ENCODE measurements around the gene CDH12.
"Not testable (repeated sequence)": the region's sequence is repeated elsewhere in the genome, so short reads cannot be mapped to it uniquely, and the experiment has no call there.

Gene CDH12

GRCh38 chr5:22560147-22560546, 293.0 kb downstream of the CDH12 start:
- peak; percentile 15 for DNase-seq (ENCODE audit: low read depth)

DNA sequence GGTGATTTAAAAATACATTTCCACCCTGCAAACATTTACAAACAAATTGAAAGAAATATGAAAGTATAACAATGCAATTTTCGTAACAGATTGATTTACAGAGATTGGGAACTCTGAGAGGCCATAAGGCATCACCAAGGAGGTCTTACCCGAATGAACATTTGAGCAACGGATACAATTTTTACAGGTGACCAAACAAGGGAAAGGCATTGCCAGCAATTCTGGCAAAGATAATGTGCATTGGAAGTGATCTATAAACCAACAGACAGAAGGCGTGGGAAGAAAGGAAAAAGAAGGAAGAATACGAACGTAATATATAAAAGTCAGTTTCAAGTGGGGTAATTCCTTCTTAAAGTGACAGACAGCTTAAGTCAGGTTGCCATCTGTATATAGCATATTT, 295.9 kb downstream of the CDH12 start:
- no peak for DNase-seq (ENCODE audit: low read depth)

- no peak for DNase-seq (ENCODE audit: low read depth)
Measured at GRCh38 chr5:22554475-22554874, 298.7 kb downstream of the CDH12 start.

- DNase-seq (ENCODE audit: low read depth): no peak
Measured at GRCh38 chr5:22549876-22550671, 303.1 kb downstream of the CDH12 start.

DNA sequence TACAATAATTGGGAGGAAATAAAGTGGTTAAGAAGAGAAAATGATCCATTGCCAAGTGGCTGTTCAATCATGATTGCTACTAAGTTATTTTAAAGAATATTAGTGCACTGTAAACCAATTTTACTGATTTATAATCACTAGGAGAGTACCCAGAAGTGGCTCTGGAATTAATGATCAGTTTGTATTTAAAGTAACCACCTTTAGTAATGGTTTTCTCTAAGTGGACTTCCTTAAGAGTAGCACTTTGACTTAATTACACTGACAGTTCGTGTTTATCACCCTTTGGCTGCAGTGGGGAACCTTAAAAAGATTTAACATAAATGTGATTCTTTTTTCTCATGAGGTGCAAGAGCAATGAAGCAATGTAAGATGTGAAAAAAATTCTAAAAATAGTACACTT, 310.8 kb downstream of the CDH12 start:
- no peak for DNase-seq (ENCODE audit: low read depth)

DNA sequence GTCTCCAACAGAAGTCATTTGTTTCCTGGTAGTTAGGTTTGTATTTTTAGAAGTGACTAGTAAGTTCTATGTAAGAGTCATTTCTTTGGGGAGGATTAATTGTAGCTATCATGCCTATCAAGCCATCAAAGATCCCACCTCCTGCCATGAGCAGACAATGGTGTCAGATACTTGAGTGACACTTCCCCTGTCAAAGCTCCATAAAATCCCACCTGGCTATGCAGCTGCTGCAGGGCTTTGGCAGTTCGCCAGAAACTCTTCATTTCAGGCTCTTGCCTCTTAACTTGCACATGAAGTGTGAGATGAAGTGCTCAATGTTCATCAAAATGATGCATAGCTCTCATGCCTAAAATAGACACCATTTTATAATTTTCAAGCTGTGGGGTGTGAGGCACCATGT, 312.1 kb downstream of the CDH12 start:
- DNase-seq (ENCODE audit: low read depth): no peak

DNA sequence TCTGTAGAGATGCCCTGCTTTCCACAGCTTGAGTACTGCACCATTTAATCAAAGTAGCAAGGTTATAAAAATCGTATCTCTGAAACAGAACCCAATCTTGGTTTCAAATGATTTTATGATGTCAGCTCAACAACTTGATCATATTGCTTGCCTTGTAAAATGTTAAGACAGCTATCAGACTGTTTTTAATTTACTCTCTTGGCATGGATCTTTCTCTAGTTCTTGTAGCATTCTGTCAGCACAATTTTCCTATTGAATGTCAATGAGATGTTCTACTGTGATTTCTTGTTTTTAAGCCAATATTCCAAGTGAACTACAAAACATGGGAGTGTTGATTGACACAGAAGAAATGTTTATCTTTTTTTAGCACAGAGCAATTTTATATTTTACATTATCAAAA, 313.4 kb downstream of the CDH12 start:
- no peak for DNase-seq (ENCODE audit: low read depth)

DNA sequence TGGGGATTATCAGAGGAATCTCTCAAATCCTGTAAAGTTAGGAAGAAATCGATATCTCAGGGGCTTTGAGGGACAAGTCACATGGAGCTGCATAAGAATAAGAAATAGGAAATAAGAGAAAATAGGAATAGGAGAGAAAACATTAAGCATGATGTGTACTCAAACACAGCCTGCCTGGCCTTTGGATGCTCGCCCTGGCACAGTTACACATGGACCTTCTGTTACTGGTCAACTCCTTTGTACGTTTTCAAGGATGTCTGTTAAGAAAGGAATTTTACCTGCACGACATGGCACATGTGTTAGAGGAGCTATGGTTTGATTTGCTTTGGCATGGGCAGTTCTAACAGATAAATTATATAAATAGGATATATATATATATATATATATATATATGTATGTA, 321.2 kb downstream of the CDH12 start:
- no peak for DNase-seq (ENCODE audit: low read depth)

DNA sequence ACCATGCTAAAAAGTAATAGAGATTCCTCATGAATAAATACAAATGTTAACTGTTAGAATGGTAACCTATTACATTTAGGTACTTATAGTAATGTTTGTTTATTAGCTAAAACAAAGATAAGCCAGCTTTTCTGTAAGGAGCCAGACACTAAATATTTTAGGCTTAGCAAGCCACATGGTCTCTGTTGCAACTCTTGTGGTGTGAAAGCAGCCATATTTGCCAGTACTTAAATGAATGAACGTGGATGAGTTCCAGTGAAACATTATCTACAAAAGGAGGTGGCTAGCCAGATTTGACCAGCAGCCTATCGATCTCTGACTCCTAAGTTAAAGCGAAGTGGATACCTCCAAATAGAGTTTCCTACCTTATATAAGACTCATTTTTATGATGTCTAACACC, 331.6 kb downstream of the CDH12 start:
- DNase-seq (ENCODE audit: low read depth): no peak

- not testable (repeated sequence) for DNase-seq (ENCODE audit: low read depth)
Measured at GRCh38 chr5:22516497-22516896, 336.6 kb downstream of the CDH12 start.

- no peak for DNase-seq (ENCODE audit: low read depth)
Measured at GRCh38 chr5:22514231-22514630, 338.9 kb downstream of the CDH12 start.

DNA sequence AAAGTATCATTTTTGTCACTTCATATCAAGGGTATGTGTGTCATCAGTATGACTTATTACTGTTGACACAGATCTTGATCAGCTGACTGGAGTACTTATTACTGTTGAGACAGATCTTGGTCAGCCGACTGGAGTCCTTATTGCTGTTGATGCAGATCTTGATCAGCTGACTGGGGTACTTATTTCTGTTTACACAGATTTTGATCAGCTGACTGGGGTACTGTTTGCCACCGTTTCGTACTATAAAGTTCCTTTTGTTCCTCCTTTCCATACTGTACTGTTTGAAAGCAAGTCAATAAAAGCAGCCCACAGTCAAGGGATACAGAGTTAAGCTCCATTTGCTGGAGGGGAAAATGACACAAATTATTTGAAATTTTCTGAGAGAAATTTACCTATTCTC, 347.3 kb downstream of the CDH12 start:
- DNase-seq (ENCODE audit: low read depth): no peak

GRCh38 chr5:22504411-22504810, 348.7 kb downstream of the CDH12 start:
- DNase-seq (ENCODE audit: low read depth): no peak

- DNase-seq (ENCODE audit: low read depth): no peak
Measured at GRCh38 chr5:22500556-22500955, 352.6 kb downstream of the CDH12 start.

DNA sequence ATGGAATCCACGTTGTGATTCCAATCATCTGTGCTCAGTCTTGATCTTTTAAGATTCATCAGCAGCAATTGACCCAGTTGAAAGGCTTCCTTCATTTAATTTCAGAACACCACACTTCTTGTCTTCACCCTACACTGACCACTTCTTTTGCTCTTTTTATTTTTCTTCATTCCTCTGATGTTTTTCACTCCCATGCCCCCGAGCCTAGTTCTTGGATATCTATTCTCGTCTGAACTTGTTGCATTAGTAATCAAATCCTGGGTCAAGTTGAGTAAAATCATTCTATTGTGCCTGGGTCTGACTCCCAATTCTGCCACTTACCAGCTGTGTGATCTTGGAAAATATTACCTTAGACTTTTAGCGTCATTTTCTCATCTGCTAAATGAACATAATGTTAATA, 356.5 kb downstream of the CDH12 start:
- no peak for DNase-seq (ENCODE audit: low read depth)

DNA sequence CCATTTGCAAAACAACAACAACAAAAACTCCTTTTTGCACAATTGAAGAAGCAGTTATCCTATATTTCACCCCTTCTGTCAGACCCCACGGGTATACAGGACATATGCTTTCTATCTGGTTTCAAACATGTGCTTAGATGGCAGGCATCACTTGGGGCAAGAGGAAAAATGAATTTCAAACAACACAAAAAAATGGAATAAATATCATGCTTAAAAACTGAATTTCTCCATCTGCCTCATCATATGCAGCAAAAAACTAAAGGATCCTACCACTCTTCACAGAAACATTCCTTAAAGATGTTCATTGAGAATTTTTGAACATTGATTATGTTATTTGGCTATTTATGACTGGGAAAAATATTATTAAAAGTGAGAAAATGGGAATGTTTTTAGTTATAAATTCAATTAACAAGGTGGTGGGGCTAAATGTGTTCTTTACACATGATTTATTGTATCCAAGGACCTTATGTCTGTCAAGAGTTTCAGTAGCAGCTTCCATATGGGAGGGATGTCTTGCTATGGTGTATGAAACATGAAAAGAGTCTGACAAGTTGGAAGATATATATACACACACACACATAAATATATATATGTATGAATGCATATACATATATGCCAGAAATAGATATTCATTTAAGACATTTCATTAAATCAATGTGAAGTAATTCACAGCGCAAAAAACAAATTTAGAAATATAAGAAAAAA, 358.0 kb downstream of the CDH12 start:
- DNase-seq (ENCODE audit: low read depth): no peak

- no peak for DNase-seq (ENCODE audit: low read depth)
Measured at GRCh38 chr5:22488427-22488826, 364.7 kb downstream of the CDH12 start.

DNA sequence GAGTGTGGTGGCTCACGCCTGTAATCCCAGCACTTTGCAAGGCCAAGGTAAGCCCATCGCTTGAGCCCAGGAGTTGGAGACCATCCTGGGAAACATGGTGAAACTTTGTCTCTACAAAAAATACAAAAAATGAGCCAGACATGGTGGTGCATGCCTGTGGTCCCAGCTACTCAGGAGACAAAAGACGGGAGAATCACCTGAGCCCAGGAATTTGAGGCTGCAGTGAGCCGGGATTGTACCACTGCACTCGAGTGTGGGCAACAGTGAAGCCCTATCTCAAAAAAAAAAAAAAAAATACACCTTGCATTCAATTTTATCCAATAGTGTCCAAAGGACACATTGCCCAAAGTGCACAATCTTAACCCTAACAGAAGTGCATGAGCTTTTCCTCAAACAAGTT, 372.8 kb downstream of the CDH12 start:
- DNase-seq (ENCODE audit: low read depth): no peak

DNA sequence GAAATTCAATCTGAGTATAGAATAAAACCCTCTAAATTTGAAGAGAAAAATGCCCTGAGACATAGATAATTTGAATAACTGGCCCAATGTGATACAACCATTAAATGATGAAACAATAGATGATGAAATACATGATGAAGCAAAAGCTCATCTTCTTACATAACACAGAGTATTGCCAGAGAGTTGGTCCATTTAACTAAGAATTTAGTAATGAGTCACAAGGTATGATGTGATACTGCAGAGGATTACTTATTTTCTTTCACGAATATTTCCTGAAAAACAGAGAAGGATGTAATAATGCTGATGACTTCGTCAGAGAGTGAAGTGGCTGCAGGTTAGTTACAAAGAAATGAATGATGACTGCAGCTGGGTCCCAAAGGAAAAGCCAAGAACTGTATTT, 379.3 kb downstream of the CDH12 start:
- DNase-seq (ENCODE audit: low read depth): no peak

DNA sequence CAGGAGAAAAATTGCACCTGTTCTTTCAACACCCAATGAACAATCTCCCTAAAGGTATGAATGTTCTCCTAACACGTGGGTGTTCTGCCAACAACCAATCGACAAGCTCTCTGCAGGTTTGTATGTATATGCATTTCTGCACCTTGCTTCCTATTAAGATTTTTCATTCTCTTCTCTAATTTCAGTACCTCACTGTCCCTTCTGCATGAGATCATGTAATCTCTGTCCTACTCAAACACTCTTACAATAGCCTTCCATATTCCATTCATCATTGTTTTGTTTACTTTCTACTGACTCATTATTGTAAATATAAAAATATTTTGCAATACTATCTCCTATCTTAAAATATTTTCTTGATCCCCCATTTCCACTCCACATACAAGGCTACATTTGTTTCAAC, 382.0 kb downstream of the CDH12 start:
- no peak for DNase-seq (ENCODE audit: low read depth)

DNA sequence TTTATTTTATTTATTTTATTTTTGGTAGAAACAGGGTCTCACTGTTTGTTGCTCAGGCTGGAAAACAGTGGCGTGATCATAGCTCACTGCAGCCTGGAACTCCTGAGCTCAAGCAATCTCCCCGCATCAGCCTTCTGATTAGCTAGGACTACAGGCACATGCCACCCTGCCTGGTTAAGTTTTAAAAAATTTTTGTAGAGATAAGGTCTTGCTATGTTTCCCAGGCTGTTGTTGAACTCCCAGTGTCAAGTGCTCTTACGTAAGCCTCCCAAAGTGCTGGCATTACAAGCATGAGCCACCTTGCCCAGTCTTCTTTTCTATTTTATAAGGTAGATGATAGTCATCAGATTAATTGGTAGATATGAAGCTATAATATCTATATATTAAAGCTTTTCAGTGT, 382.7 kb downstream of the CDH12 start:
- DNase-seq (ENCODE audit: low read depth): no peak

- no peak for DNase-seq (ENCODE audit: low read depth)
Measured at GRCh38 chr5:22465616-22466015, 387.5 kb downstream of the CDH12 start.

- DNase-seq (ENCODE audit: low read depth): no peak
Measured at GRCh38 chr5:22465177-22465576, 388.0 kb downstream of the CDH12 start.

DNA sequence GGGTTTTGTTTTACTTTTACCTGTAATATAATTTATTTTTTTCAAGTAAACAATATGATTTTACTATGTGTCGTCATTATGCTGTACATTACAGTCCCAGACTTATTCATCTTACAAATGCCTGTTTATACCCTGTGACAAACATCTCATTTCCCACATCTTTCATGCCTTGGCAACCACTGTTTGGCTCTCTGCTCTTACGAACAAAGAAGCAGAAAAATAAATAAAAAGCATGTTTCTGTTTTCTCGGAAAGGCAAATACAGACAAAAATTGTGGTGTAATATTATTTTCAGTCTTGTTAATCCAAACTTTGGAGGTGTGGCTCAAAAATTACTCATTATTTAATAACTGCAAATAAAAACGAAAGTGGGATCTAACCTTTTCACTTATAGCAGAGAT, 393.0 kb downstream of the CDH12 start:
- no peak for DNase-seq (ENCODE audit: low read depth)

Measured in GM04504 (cell line).